Caco-2 (cell line): ENCODE results near the gene RAB5A. TPM values are rescaled to one million over a fixed set of nuclear protein-coding genes. Genes with fewer than 3 reads are reported as not detected.
"Not testable (repeated sequence)": the region's sequence is repeated elsewhere in the genome, so short reads cannot be mapped to it uniquely, and the experiment has no call there.

Experiments used
- BruUV-seq: library from RNA; stranded (reverse); fragments of 400-500 nt; replicated peaks from 2 replicates; lab custom pipeline; 2021; lab: Mats Ljungman, UMichigan
- CTCF ChIA-PET: fragments of 300-600 bp; sonication (Branson Sonifier 250); formaldehyde crosslinking; loops from one replicate; lab custom pipeline; 2022; ENCODE audit warnings: antibody characterized with exemption; lab: Charles Lee
- POLR2A ChIA-PET: fragments of 300-600 bp; sonication (Branson Sonifier 250); formaldehyde crosslinking; loops from one replicate; lab custom pipeline; 2022; ENCODE audit warnings: antibody characterized with exemption; lab: Charles Lee
- DNase-seq, 2 experiments: peaks; one replicate each; pipeline versions ENCODE4 v3.0.0 to v3.0.0-alpha.2; 2020 to 2022
- H3K27me3 ChIP-seq: replicated peaks from 2 replicates; pipeline ENCODE4 v1.6.0; 2011; ENCODE audit warnings: low read length; ENCODE audit not compliant: control insufficient read depth, insufficient read depth
- H3K36me3 ChIP-seq: 2 replicates; pipeline ENCODE4 v1.5.1; 2011; ENCODE audit warnings: low read length; ENCODE audit not compliant: control insufficient read depth, insufficient read depth
- H3K4me1 ChIP-seq: fragments of 250-450 bp; sonication (Bioruptor Pico); 2 replicates; pipeline ENCODE4 v1.5.1; 2020; ENCODE audit warnings: mild to moderate bottlenecking
- H3K4me3 ChIP-seq: 2 replicates; pipeline ENCODE4 v1.5.1; 2011; ENCODE audit warnings: low read depth, mild to moderate bottlenecking, control low read depth, low read length
- H3K9me3 ChIP-seq: fragments of 250-450 bp; sonication (Bioruptor Pico); 2 replicates; pipeline ENCODE4 v1.5.1; 2020; ENCODE audit warnings: mild to moderate bottlenecking, moderate library complexity
- H3K27ac Mint-ChIP-seq: one replicate; pipeline ENCODE4 v1.8.0; 2022; ENCODE audit warnings: mixed read lengths; ENCODE audit not compliant: unreplicated experiment
- H3K27me3 Mint-ChIP-seq: one replicate; pipeline ENCODE4 v1.8.0; 2022; ENCODE audit warnings: mixed read lengths; ENCODE audit not compliant: insufficient read depth, unreplicated experiment
- H3K36me3 Mint-ChIP-seq: one replicate; pipeline ENCODE4 v1.8.0; 2022; ENCODE audit warnings: mild to moderate bottlenecking, mixed read lengths; ENCODE audit not compliant: insufficient read depth, unreplicated experiment
- H3K4me1 Mint-ChIP-seq: one replicate; pipeline ENCODE4 v1.8.0; 2022; ENCODE audit warnings: low read depth, mixed read lengths; ENCODE audit not compliant: unreplicated experiment
- H3K4me3 Mint-ChIP-seq: one replicate; pipeline ENCODE4 v1.8.0; 2022; ENCODE audit warnings: mild to moderate bottlenecking, moderate library complexity, mixed read lengths; ENCODE audit not compliant: unreplicated experiment
- H3K9me3 Mint-ChIP-seq: one replicate; pipeline ENCODE4 v1.8.0; 2022; ENCODE audit warnings: mixed read lengths; ENCODE audit not compliant: unreplicated experiment
- CTCF ChIP-seq, 2 experiments: fragments of 200-600 bp in 1 of 2; IDR thresholded peaks; 1 replicate in 1 of 2; 2 replicates in 1 of 2; pipeline versions ENCODE4 v1.5.1 to v1.8.0; 2011 to 2022; ENCODE audit warnings: antibody characterized with exemption in 1 of 2, control low read depth in 1 of 2, inconsistent platforms in 1 of 2, low read depth in 1 of 2, low read length in 1 of 2, mild to moderate bottlenecking in 1 of 2, moderate library complexity in 1 of 2; ENCODE audit not compliant: insufficient read depth in 1 of 2, severe bottlenecking in 1 of 2, unreplicated experiment in 1 of 2
- intact Hi-C: fragments of 100-400 bp; cut with micrococcal nuclease; formaldehyde crosslinking; loops from one replicate; pipeline ENCODE4 v1.10.0; 2022; ENCODE audit not compliant: unreplicated experiment
- total RNA-seq: library from RNA; stranded (reverse); gene quantifications from 2 replicates; pipeline ENCODE4 v1.2.3, GENCODE V29; 2022

The RAB5A gene
- total RNA-seq, 1 experiment from 2014 or later, result 69.5 TPM

GRCh38 chr3:19967812-19968211 is 20.9 kb downstream of the RAB5A start:
- Mint-ChIP-seq H3K27ac (no peak overlapping the region), H3K9me3 (no peaks in the 10 kb centered on the region), H3K4me1 (peaks cover 15% of the 10 kb centered on the region), H3K36me3 (peaks cover 24% of the 10 kb centered on the region), H3K27me3 (no peaks in the 10 kb centered on the region), H3K4me3 (no peak overlapping the region)
- H3K27me3 ChIP-seq, result no peaks in the 10 kb centered on the region
- intact Hi-C loops, result no loop called here
- H3K36me3 ChIP-seq, result no peaks in the 10 kb centered on the region; the same call in 1 of the 2 replicates
- POLR2A ChIA-PET, result no interaction called here
- H3K4me1 ChIP-seq, result peaks cover 7% of the 10 kb centered on the region; the same call in 1 of the 2 replicates
- H3K9me3 ChIP-seq, result no peaks in the 10 kb centered on the region
- DNase-seq, result no peak
- no peak overlapping the region for H3K4me3 ChIP-seq
- CTCF ChIA-PET, result no interaction called here
- TF ChIP-seq CTCF (IDR thresholded peaks at IDR 0.05; ENCODE audit: insufficient read depth in 1 of 2, low read depth in 1 of 2, low read length in 1 of 2, severe bottlenecking in 1 of 2, unreplicated experiment in 1 of 2), result no peak
- BruUV-seq, result no TSS peak

GRCh38 chr3:19970327-19970726 is 23.4 kb downstream of the RAB5A start:
- Mint-ChIP-seq H3K27me3 (no peaks in the 10 kb centered on the region), H3K4me1 (peaks cover 15% of the 10 kb centered on the region), H3K4me3 (no peak overlapping the region), H3K27ac (no peak overlapping the region), H3K9me3 (no peaks in the 10 kb centered on the region), H3K36me3 (peaks cover 32% of the 10 kb centered on the region)
- H3K36me3 ChIP-seq, result no peaks in the 10 kb centered on the region; the same call in 1 of the 2 replicates
- no peak overlapping the region for H3K4me3 ChIP-seq
- DNase-seq, result no peak
- TF ChIP-seq CTCF (IDR thresholded peaks at IDR 0.05; ENCODE audit: insufficient read depth in 1 of 2, low read depth in 1 of 2, low read length in 1 of 2, severe bottlenecking in 1 of 2, unreplicated experiment in 1 of 2), result no peak
- intact Hi-C loops, result no loop called here
- ChIA-PET POLR2A (no interaction called here), CTCF (no interaction called here)
- H3K27me3 ChIP-seq, result no peaks in the 10 kb centered on the region
- no peaks in the 10 kb centered on the region for H3K9me3 ChIP-seq
- H3K4me1 ChIP-seq, result peaks cover 7% of the 10 kb centered on the region; the same call in 1 of the 2 replicates
- BruUV-seq, result no TSS peak

- intact Hi-C loops, result no loop called here
- POLR2A ChIA-PET, result no interaction called here
- no peak for DNase-seq
- no peaks in the 10 kb centered on the region for H3K27me3 ChIP-seq
- no peak overlapping the region for H3K4me3 ChIP-seq
- Mint-ChIP-seq H3K4me1 (peaks cover 15% of the 10 kb centered on the region), H3K4me3 (no peak overlapping the region), H3K27me3 (no peaks in the 10 kb centered on the region), H3K9me3 (no peaks in the 10 kb centered on the region), H3K36me3 (peaks cover 26% of the 10 kb centered on the region), H3K27ac (peak overlapping the region; percentile 47)
- peaks cover 7% of the 10 kb centered on the region; the same call in 1 of the 2 replicates for H3K4me1 ChIP-seq
- H3K36me3 ChIP-seq, result no peaks in the 10 kb centered on the region; the same call in 1 of the 2 replicates
- no peaks in the 10 kb centered on the region for H3K9me3 ChIP-seq
- TF ChIP-seq CTCF (IDR thresholded peaks at IDR 0.05; ENCODE audit: insufficient read depth in 1 of 2, low read depth in 1 of 2, low read length in 1 of 2, severe bottlenecking in 1 of 2, unreplicated experiment in 1 of 2), result no peak
- CTCF ChIA-PET, result no interaction called here
- BruUV-seq, result no TSS peak
These were observed 25.2 kb downstream of the RAB5A start for GRCh38 chr3:19972054-19972453.

GRCh38 chr3:19988904-19989303 is 42.0 kb downstream of the RAB5A start:
- H3K4me1 ChIP-seq, BruUV-seq, H3K4me3 ChIP-seq, H3K27me3 ChIP-seq, CTCF ChIA-PET, H3K27ac Mint-ChIP-seq, POLR2A ChIA-PET, H3K9me3 ChIP-seq, H3K27me3 Mint-ChIP-seq, H3K4me1 Mint-ChIP-seq, H3K9me3 Mint-ChIP-seq, H3K4me3 Mint-ChIP-seq, DNase-seq, intact Hi-C loops, H3K36me3 ChIP-seq: not testable (repeated sequence)
- peaks cover 10% of the 10 kb centered on the region for H3K36me3 Mint-ChIP-seq
